A673 (cell line): ENCODE measurements around the gene IKZF2. TPM values are rescaled to one million over a fixed set of nuclear protein-coding genes. Genes with fewer than 3 reads are reported as not detected.
A peak's percentile ranks its signal among the peaks of the same experiment; 100 is the strongest.

Source experiments
- BruUV-seq: library from RNA; stranded (reverse); fragments of 400-500 nt; replicated peaks from 2 replicates; lab custom pipeline; 2021; lab: Mats Ljungman, UMichigan
- CTCF ChIA-PET: fragments of 300-600 bp; sonication (Branson Sonifier 250); formaldehyde crosslinking; loops from one replicate; lab custom pipeline; 2022; ENCODE audit warnings: antibody characterized with exemption; lab: Charles Lee
- POLR2A ChIA-PET: fragments of 300-600 bp; sonication (Branson Sonifier 250); formaldehyde crosslinking; loops from one replicate; lab custom pipeline; 2022; ENCODE audit warnings: antibody characterized with exemption; ENCODE audit not compliant: low non-redundant PET; lab: Charles Lee
- DNase-seq: peaks from one replicate; pipeline ENCODE4 v3.0.0-alpha.2; 2015; ENCODE audit warnings: low spot score
- H3K27ac ChIP-seq: fragments of 200-600 bp; sonication (generic); 2 replicates; pipeline ENCODE4 v1.5.1; 2016; ENCODE audit warnings: mixed run types, low read depth, mild to moderate bottlenecking, mixed read lengths, antibody characterized with exemption, low read length; ENCODE audit not compliant: poor library complexity, severe bottlenecking
- H3K27me3 ChIP-seq: fragments of 200-600 bp; sonication (generic); replicated peaks from 2 replicates; pipeline ENCODE4 v1.6.1; 2017; ENCODE audit warnings: mixed run types, low read depth, mild to moderate bottlenecking, mixed read lengths, antibody characterized with exemption, low read length; ENCODE audit not compliant: insufficient read depth, poor library complexity
- H3K36me3 ChIP-seq: fragments of 200-600 bp; sonication (generic); 2 replicates; pipeline ENCODE4 v1.6.1; 2016; ENCODE audit warnings: mixed run types, mild to moderate bottlenecking, mixed read lengths, antibody characterized with exemption, low read length; ENCODE audit not compliant: insufficient read depth, poor library complexity, severe bottlenecking
- H3K4me1 ChIP-seq: fragments of 200-600 bp; sonication (generic); 2 replicates; pipeline ENCODE4 v1.6.1; 2017; ENCODE audit warnings: mixed run types, mild to moderate bottlenecking, mixed read lengths, antibody characterized with exemption, low read length; ENCODE audit not compliant: insufficient read depth, poor library complexity, severe bottlenecking
- H3K4me3 ChIP-seq: fragments of 200-600 bp; sonication (generic); 2 replicates; pipeline ENCODE4 v1.5.1; 2016; ENCODE audit warnings: low read depth, mixed run types, mild to moderate bottlenecking, mixed read lengths, low read length; ENCODE audit not compliant: poor library complexity, severe bottlenecking
- H3K9me3 ChIP-seq: fragments of 200-600 bp; sonication (generic); 2 replicates; pipeline ENCODE4 v1.6.1; 2016; ENCODE audit warnings: mixed run types, low read depth, mild to moderate bottlenecking, mixed read lengths, antibody characterized with exemption, low read length; ENCODE audit not compliant: poor library complexity, severe bottlenecking
- EZH2 ChIP-seq: fragments of 200-600 bp; sonication (generic); IDR thresholded peaks from 2 replicates; pipeline ENCODE4 v1.6.1; 2017; ENCODE audit warnings: borderline replicate concordance, low read depth, mild to moderate bottlenecking, mixed read lengths, antibody characterized with exemption, low read length; ENCODE audit not compliant: poor library complexity, severe bottlenecking
- intact Hi-C: fragments of 100-400 bp; cut with micrococcal nuclease; formaldehyde crosslinking; loops from one replicate; pipeline ENCODE4 v1.10.0; 2022; ENCODE audit not compliant: unreplicated experiment
- total RNA-seq: library from RNA; stranded (reverse); gene quantifications from 2 replicates; pipeline ENCODE4 v1.2.3, GENCODE V29; 2021
- TF ChIP-seq, protein P1 (sequence below): fragments of 300-800, 200-600 bp; sonication (generic); conservative IDR thresholded peaks from 2 replicates; pipeline ENCODE4 v1.5.1; 2017; ENCODE audit warnings: low read depth, mild to moderate bottlenecking, antibody characterized with exemption, low read length, moderate library complexity, mixed read lengths

The IKZF2 gene
- total RNA-seq, 1 experiment from 2014 or later, result 68.6 TPM

DNA sequence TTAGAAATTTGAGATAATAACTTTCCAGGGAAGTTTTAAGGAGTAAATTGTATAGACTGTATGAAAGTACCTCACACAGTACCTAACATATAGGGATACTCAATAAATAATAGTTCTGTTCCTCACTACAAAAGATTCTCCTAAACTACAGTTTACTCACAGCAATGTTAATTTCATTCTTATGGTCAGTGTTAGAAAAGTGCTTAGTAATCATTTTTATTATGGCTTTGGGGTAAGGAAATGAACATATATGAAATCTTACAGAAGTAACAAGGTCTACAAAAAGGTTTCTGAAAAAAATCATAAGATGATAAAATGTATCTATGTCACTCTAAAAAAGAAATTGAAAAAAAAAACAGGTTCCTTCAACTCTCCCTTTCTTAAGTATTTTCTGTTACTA lies 67.2 kb downstream of the IKZF2 start:
- CTCF ChIA-PET, result no interaction called here

DNA sequence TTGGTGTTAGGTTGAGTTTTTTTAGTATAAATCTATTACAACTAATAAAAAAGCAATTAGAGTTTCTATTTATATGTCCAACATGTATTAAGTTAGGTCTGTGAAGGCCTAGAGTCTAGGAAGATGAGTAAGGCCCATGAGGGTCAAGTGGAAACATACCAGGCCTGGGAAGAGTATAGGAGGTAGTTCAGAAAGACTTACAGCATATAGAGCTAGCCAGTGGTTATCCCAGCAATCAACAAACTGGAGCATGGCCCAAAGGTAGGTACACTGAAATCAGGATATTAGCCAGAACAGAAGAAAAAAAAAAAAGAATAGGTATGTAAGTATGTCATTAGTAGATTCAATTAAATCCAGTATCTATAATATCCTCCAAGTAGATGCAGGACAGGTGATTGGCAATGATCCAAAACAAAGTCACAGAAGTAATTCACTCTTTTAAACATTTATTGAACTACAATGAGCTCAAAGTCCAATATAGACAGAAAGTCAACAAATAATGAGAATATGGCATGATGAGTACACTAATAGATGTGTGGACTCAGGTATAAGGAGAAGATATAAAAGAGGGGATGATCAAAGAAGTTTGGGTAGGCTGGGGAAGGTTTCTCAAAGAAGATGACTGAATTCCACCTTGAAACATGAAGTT lies 70.3 kb downstream of the IKZF2 start:
- no peak overlapping the region for H3K27ac ChIP-seq
- POLR2A ChIA-PET, result no interaction called here
- H3K4me3 ChIP-seq, result no peak overlapping the region
- CTCF ChIA-PET, result no interaction called here
- TF ChIP-seq, protein P1, sequence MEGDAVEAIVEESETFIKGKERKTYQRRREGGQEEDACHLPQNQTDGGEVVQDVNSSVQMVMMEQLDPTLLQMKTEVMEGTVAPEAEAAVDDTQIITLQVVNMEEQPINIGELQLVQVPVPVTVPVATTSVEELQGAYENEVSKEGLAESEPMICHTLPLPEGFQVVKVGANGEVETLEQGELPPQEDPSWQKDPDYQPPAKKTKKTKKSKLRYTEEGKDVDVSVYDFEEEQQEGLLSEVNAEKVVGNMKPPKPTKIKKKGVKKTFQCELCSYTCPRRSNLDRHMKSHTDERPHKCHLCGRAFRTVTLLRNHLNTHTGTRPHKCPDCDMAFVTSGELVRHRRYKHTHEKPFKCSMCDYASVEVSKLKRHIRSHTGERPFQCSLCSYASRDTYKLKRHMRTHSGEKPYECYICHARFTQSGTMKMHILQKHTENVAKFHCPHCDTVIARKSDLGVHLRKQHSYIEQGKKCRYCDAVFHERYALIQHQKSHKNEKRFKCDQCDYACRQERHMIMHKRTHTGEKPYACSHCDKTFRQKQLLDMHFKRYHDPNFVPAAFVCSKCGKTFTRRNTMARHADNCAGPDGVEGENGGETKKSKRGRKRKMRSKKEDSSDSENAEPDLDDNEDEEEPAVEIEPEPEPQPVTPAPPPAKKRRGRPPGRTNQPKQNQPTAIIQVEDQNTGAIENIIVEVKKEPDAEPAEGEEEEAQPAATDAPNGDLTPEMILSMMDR, result no peak
- TF ChIP-seq EZH2, result no peak
- BruUV-seq, result no TSS peak
- no peak for DNase-seq
- H3K27me3 ChIP-seq, result no peaks in the 10 kb centered on the region
- peaks cover 6% of the 10 kb centered on the region for H3K36me3 ChIP-seq
- intact Hi-C loops, result no loop called here
- H3K9me3 ChIP-seq, result no peaks in the 10 kb centered on the region
- peaks cover 11% of the 10 kb centered on the region for H3K4me1 ChIP-seq

More for the DNA sequence above, 67.2 kb downstream of the IKZF2 start:
- no peak overlapping the region for H3K27ac ChIP-seq
- H3K4me1 ChIP-seq, result peaks cover 11% of the 10 kb centered on the region
- H3K9me3 ChIP-seq, result no peaks in the 10 kb centered on the region
- intact Hi-C loops, result no loop called here
- BruUV-seq, result no TSS peak
- TF ChIP-seq EZH2, result no peak
- TF ChIP-seq, protein P1, result no peak
- H3K4me3 ChIP-seq, result no peak overlapping the region
- no peaks in the 10 kb centered on the region for H3K36me3 ChIP-seq
- DNase-seq, result no peak
- no peaks in the 10 kb centered on the region for H3K27me3 ChIP-seq
- POLR2A ChIA-PET, result no interaction called here

DNA sequence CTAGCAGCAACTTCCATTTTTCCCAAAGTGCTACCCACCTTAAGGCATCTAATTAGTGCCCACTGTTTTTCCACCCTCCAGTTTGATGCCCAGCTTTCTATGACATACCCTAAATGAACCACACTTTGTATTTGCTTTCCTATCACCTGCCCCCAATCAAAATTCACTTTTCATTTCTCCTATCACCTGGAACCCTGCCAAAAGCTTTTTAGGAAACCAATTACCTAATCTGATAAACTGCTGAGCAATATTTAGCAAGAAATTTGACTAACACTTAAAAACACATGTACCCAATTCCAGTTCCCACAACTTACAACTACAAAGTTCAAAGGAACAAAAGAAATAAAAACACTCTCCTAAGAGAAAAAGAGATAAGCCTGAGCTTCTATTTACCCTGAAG lies 71.7 kb downstream of the IKZF2 start:
- DNase-seq, result peak; percentile 19
- Histone ChIP-seq H3K4me1 (peaks cover 15% of the 10 kb centered on the region), H3K27ac (no peak overlapping the region), H3K27me3 (no peaks in the 10 kb centered on the region), H3K4me3 (no peak overlapping the region), H3K36me3 (peaks cover 6% of the 10 kb centered on the region), H3K9me3 (no peaks in the 10 kb centered on the region)
- no peak for TF ChIP-seq EZH2
- TF ChIP-seq, protein P1, result no peak
- ChIA-PET POLR2A (interaction anchor here (0.6 kb wide), 1 partner anchor 97 kb away, joined by 3 read pairs; no protein-coding TSS in a partner anchor), CTCF (no interaction called here)
- no TSS peak for BruUV-seq
- intact Hi-C loops, result no loop called here
